WTC11 (cell line): ENCODE results near the gene GTF2I. TPM values are rescaled to one million over a fixed set of nuclear protein-coding genes. Genes with fewer than 3 reads are reported as not detected.

Experiments used
- ATAC-seq: fragments of 200-7000 bp; cut with Tn5 transposase; 2 replicates; pipeline ENCODE4 v1.10.0; 2021; ENCODE audit warnings: mild to moderate bottlenecking, moderate library complexity
- CTCF ChIA-PET: fragments of 300-600 bp; sonication (Branson Sonifier 250); formaldehyde crosslinking; loops from one replicate; lab custom pipeline; 2021; ENCODE audit warnings: antibody characterized with exemption; lab: Charles Lee
- POLR2A ChIA-PET: fragments of 350-600 bp; sonication (Branson Sonifier 250); formaldehyde crosslinking; loops from one replicate; lab custom pipeline; 2021; ENCODE audit warnings: antibody characterized with exemption; lab: Charles Lee
- DNase-seq: peaks from one replicate; pipeline ENCODE4 v3.0.0; 2021; ENCODE audit warnings: low spot score
- H3K27ac Mint-ChIP-seq: 2 replicates; pipeline ENCODE4 v1.8.0; 2021; ENCODE audit warnings: mixed read lengths
- H3K27me3 Mint-ChIP-seq: 2 replicates; pipeline ENCODE4 v1.8.0; 2021; ENCODE audit warnings: low read depth, mild to moderate bottlenecking, moderate library complexity, mixed read lengths
- H3K36me3 Mint-ChIP-seq: 2 replicates; pipeline ENCODE4 v1.8.0; 2021; ENCODE audit warnings: mixed read lengths
- H3K4me1 Mint-ChIP-seq: 2 replicates; pipeline ENCODE4 v1.8.0; 2022; ENCODE audit warnings: mixed read lengths
- H3K4me3 Mint-ChIP-seq: 2 replicates; pipeline ENCODE4 v1.8.0; 2021; ENCODE audit warnings: mild to moderate bottlenecking, moderate library complexity, mixed read lengths
- H3K9me3 Mint-ChIP-seq: 2 replicates; pipeline ENCODE4 v1.8.0; 2021; ENCODE audit warnings: mixed read lengths
- ATF1 ChIP-seq: sonication (generic); formaldehyde crosslinking; IDR thresholded peaks from 2 replicates; pipeline ENCODE4 v1.8.1; 2023; ENCODE audit warnings: mild to moderate bottlenecking, moderate library complexity, missing genetic modification reagents
- EMX1 ChIP-seq: fragments of 250-450 bp; sonication (Bioruptor Pico); IDR thresholded peaks from 2 replicates; pipeline ENCODE4 v1.8.0; 2021; ENCODE audit warnings: mild to moderate bottlenecking
- ETV6 ChIP-seq: sonication (generic); formaldehyde crosslinking; IDR thresholded peaks from 2 replicates; pipeline ENCODE4 v1.8.1; 2022; ENCODE audit warnings: mild to moderate bottlenecking, missing genetic modification reagents
- HMGA2 ChIP-seq: fragments of 250-450 bp; sonication (Bioruptor Pico); IDR thresholded peaks from 2 replicates; pipeline ENCODE4 v1.4.0; 2021; ENCODE audit warnings: mild to moderate bottlenecking, moderate library complexity
- IRF2 ChIP-seq: sonication (generic); formaldehyde crosslinking; IDR thresholded peaks from 2 replicates; pipeline ENCODE4 v1.8.0; 2022; ENCODE audit warnings: low read depth, missing genetic modification reagents, borderline replicate concordance
- MAX ChIP-seq: sonication (generic); formaldehyde crosslinking; IDR thresholded peaks from 2 replicates; pipeline ENCODE4 v1.8.0; 2022; ENCODE audit warnings: mild to moderate bottlenecking, missing genetic modification reagents
- MXD4 ChIP-seq: fragments of 250-450 bp; sonication (Bioruptor Pico); IDR thresholded peaks from 2 replicates; pipeline ENCODE4 v1.8.0; 2021; ENCODE audit warnings: mild to moderate bottlenecking, moderate library complexity, borderline replicate concordance
- NFE2L1 ChIP-seq: sonication (generic); formaldehyde crosslinking; IDR thresholded peaks from 2 replicates; pipeline ENCODE4 v1.8.1; 2023; ENCODE audit warnings: missing genetic modification reagents
- NR1H2 ChIP-seq: sonication (generic); formaldehyde crosslinking; IDR thresholded peaks from 2 replicates; pipeline ENCODE4 v1.9.0; 2021; ENCODE audit warnings: mild to moderate bottlenecking, moderate library complexity, missing genetic modification reagents
- NR2C2 ChIP-seq: sonication (generic); formaldehyde crosslinking; IDR thresholded peaks from 2 replicates; pipeline ENCODE4 v1.8.0; 2022; ENCODE audit warnings: mild to moderate bottlenecking, missing genetic modification reagents
- NR3C1 ChIP-seq: sonication (generic); formaldehyde crosslinking; conservative IDR thresholded peaks from 2 replicates; pipeline ENCODE4 v1.8.1; 2023; ENCODE audit warnings: low read depth, mild to moderate bottlenecking, missing genetic modification reagents
- OVOL2 ChIP-seq: fragments of 250-450 bp; sonication (Bioruptor Pico); IDR thresholded peaks from 2 replicates; pipeline ENCODE4 v1.9.0; 2021; ENCODE audit warnings: mild to moderate bottlenecking, borderline replicate concordance
- RELA ChIP-seq: sonication (generic); formaldehyde crosslinking; IDR thresholded peaks from 2 replicates; pipeline ENCODE4 v1.8.1; 2022; ENCODE audit warnings: missing genetic modification reagents, mild to moderate bottlenecking, borderline replicate concordance
- RORB ChIP-seq: fragments of 250-450 bp; sonication (Bioruptor Pico); IDR thresholded peaks from 2 replicates; pipeline ENCODE4 v1.9.0; 2021; ENCODE audit warnings: mild to moderate bottlenecking
- SOX15 ChIP-seq: fragments of 250-450 bp; sonication (Bioruptor Pico); IDR thresholded peaks from 2 replicates; pipeline ENCODE4 v1.9.0; 2021; ENCODE audit warnings: mild to moderate bottlenecking
- USF2 ChIP-seq: sonication (generic); formaldehyde crosslinking; IDR thresholded peaks from 2 replicates; pipeline ENCODE4 v1.8.1; 2023; ENCODE audit warnings: mild to moderate bottlenecking, missing genetic modification reagents, moderate library complexity
- ZBTB21 ChIP-seq: sonication (generic); formaldehyde crosslinking; IDR thresholded peaks from 2 replicates; pipeline ENCODE4 v1.8.1; 2023; ENCODE audit warnings: mild to moderate bottlenecking, missing genetic modification reagents, borderline replicate concordance
- ZMAT4 ChIP-seq: fragments of 250-450 bp; sonication (Bioruptor Pico); IDR thresholded peaks from 2 replicates; pipeline ENCODE4 v1.9.0; 2021; ENCODE audit warnings: mild to moderate bottlenecking
- ZNF121 ChIP-seq: sonication (generic); formaldehyde crosslinking; IDR thresholded peaks from 2 replicates; pipeline ENCODE4 v1.8.0; 2023; ENCODE audit warnings: missing genetic modification reagents
- ZNF138 ChIP-seq: sonication (generic); formaldehyde crosslinking; conservative IDR thresholded peaks from 2 replicates; pipeline ENCODE4 v1.8.1; 2022; ENCODE audit warnings: mild to moderate bottlenecking, moderate library complexity, missing genetic modification reagents
- ZNF512 ChIP-seq: sonication (generic); formaldehyde crosslinking; IDR thresholded peaks from 2 replicates; pipeline ENCODE4 v1.8.1; 2022; ENCODE audit warnings: missing genetic modification reagents, borderline replicate concordance
- ZNF671 ChIP-seq: fragments of 250-450 bp; sonication (Bioruptor Pico); IDR thresholded peaks from 2 replicates; pipeline ENCODE4 v1.8.0; 2021; ENCODE audit warnings: mild to moderate bottlenecking
- ZSCAN18 ChIP-seq: fragments of 250-450 bp; sonication (Bioruptor Pico); IDR thresholded peaks from 2 replicates; pipeline ENCODE4 v2.1.2; 2022; ENCODE audit warnings: mild to moderate bottlenecking, moderate library complexity
- total RNA-seq: library from RNA; stranded (reverse); gene quantifications from 3 replicates; pipeline ENCODE4 v1.2.3, GENCODE V29; 2021
- TF ChIP-seq, protein P1 (sequence below): sonication (generic); formaldehyde crosslinking; conservative IDR thresholded peaks from 2 replicates; pipeline ENCODE4 v1.8.1; 2023; ENCODE audit warnings: mild to moderate bottlenecking, low read depth, missing genetic modification reagents, moderate library complexity
- TF ChIP-seq, protein P2 (sequence below): sonication (generic); formaldehyde crosslinking; IDR thresholded peaks from 2 replicates; pipeline ENCODE4 v1.8.1; 2023; ENCODE audit warnings: mild to moderate bottlenecking, missing genetic modification reagents, moderate library complexity
- TF ChIP-seq, protein P3 (sequence below): fragments of 250-450 bp; sonication (Bioruptor Pico); IDR thresholded peaks from 2 replicates; pipeline ENCODE4 v1.9.0; 2021; ENCODE audit warnings: mild to moderate bottlenecking, borderline replicate concordance

The GTF2I gene
- total RNA-seq, 1 experiment from 2014 or later = 308 TPM

DNA sequence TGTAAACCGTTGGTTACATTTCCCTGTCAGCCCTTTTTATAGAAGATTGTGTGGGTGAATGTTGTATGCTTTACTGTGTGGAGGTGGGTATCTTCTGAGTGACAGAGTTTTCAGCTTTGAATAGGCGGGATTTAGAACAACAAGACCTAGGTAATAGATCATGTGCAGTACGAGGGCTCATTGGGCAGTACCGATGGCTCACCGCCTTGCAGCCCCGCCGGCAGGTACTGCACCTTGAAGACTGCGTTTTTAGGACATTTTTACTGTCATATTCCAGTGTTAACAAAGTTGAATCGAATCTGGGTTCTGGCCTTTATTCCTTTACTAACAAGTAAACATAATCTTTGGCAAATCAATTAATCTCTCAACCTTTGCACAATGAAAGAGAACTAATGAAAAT lies 60.4 kb downstream of the GTF2I start:
- H3K27ac Mint-ChIP-seq = no peak overlapping the region
- no peak for ATAC-seq
- H3K36me3 Mint-ChIP-seq = peaks cover 58% of the 10 kb centered on the region
- no peaks in the 10 kb centered on the region for H3K27me3 Mint-ChIP-seq
- H3K4me3 Mint-ChIP-seq = no peak overlapping the region
- H3K4me1 Mint-ChIP-seq = no peaks in the 10 kb centered on the region
- ChIA-PET POLR2A (no interaction called here), CTCF (no interaction called here)
- H3K9me3 Mint-ChIP-seq = peaks cover 2% of the 10 kb centered on the region
- TF ChIP-seq OVOL2 (CRISPR knock-in tag) (no peak), RORB (CRISPR knock-in tag) (no peak), NR1H2 (CRISPR knock-in tag) (no peak), NR2C2 (CRISPR knock-in tag) (no peak), ZSCAN18 (CRISPR knock-in tag) (no peak), ZNF138 (CRISPR knock-in tag) (no peak), RELA (no peak), ZNF671 (CRISPR knock-in tag) (no peak), HMGA2 (no peak)
- TF ChIP-seq, protein P1, sequence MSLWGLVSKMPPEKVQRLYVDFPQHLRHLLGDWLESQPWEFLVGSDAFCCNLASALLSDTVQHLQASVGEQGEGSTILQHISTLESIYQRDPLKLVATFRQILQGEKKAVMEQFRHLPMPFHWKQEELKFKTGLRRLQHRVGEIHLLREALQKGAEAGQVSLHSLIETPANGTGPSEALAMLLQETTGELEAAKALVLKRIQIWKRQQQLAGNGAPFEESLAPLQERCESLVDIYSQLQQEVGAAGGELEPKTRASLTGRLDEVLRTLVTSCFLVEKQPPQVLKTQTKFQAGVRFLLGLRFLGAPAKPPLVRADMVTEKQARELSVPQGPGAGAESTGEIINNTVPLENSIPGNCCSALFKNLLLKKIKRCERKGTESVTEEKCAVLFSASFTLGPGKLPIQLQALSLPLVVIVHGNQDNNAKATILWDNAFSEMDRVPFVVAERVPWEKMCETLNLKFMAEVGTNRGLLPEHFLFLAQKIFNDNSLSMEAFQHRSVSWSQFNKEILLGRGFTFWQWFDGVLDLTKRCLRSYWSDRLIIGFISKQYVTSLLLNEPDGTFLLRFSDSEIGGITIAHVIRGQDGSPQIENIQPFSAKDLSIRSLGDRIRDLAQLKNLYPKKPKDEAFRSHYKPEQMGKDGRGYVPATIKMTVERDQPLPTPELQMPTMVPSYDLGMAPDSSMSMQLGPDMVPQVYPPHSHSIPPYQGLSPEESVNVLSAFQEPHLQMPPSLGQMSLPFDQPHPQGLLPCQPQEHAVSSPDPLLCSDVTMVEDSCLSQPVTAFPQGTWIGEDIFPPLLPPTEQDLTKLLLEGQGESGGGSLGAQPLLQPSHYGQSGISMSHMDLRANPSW (CRISPR knock-in tag) = no peak
- no peak for DNase-seq

GRCh38 chr7:74718336-74718735 lies 60.8 kb downstream of the GTF2I start:
- ATAC-seq (no peak), DNase-seq (no peak)
- no peaks in the 10 kb centered on the region for H3K9me3 Mint-ChIP-seq
- no peak overlapping the region for H3K27ac Mint-ChIP-seq
- no peak overlapping the region for H3K4me3 Mint-ChIP-seq
- POLR2A ChIA-PET = no interaction called here
- H3K27me3 Mint-ChIP-seq = no peaks in the 10 kb centered on the region
- H3K4me1 Mint-ChIP-seq = no peaks in the 10 kb centered on the region
- H3K36me3 Mint-ChIP-seq = peaks cover 54% of the 10 kb centered on the region
- CTCF ChIA-PET = no interaction called here
- TF ChIP-seq IRF2 (CRISPR knock-in tag) (no peak), ETV6 (CRISPR knock-in tag) (no peak), ZMAT4 (CRISPR knock-in tag) (no peak), NFE2L1 (CRISPR knock-in tag) (no peak), MAX (CRISPR knock-in tag) (no peak), SOX15 (CRISPR knock-in tag) (no peak), ZBTB21 (CRISPR knock-in tag) (no peak), NR3C1 (CRISPR knock-in tag) (no peak), EMX1 (CRISPR knock-in tag) (no peak), ZNF512 (CRISPR knock-in tag) (no peak), MXD4 (CRISPR knock-in tag) (no peak), USF2 (CRISPR knock-in tag) (no peak), RELA (no peak), ATF1 (no peak), ZNF121 (no peak)
- TF ChIP-seq, protein P2, sequence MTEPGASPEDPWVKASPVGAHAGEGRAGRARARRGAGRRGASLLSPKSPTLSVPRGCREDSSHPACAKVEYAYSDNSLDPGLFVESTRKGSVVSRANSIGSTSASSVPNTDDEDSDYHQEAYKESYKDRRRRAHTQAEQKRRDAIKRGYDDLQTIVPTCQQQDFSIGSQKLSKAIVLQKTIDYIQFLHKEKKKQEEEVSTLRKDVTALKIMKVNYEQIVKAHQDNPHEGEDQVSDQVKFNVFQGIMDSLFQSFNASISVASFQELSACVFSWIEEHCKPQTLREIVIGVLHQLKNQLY (CRISPR knock-in tag) = no peak
- TF ChIP-seq, protein P3, sequence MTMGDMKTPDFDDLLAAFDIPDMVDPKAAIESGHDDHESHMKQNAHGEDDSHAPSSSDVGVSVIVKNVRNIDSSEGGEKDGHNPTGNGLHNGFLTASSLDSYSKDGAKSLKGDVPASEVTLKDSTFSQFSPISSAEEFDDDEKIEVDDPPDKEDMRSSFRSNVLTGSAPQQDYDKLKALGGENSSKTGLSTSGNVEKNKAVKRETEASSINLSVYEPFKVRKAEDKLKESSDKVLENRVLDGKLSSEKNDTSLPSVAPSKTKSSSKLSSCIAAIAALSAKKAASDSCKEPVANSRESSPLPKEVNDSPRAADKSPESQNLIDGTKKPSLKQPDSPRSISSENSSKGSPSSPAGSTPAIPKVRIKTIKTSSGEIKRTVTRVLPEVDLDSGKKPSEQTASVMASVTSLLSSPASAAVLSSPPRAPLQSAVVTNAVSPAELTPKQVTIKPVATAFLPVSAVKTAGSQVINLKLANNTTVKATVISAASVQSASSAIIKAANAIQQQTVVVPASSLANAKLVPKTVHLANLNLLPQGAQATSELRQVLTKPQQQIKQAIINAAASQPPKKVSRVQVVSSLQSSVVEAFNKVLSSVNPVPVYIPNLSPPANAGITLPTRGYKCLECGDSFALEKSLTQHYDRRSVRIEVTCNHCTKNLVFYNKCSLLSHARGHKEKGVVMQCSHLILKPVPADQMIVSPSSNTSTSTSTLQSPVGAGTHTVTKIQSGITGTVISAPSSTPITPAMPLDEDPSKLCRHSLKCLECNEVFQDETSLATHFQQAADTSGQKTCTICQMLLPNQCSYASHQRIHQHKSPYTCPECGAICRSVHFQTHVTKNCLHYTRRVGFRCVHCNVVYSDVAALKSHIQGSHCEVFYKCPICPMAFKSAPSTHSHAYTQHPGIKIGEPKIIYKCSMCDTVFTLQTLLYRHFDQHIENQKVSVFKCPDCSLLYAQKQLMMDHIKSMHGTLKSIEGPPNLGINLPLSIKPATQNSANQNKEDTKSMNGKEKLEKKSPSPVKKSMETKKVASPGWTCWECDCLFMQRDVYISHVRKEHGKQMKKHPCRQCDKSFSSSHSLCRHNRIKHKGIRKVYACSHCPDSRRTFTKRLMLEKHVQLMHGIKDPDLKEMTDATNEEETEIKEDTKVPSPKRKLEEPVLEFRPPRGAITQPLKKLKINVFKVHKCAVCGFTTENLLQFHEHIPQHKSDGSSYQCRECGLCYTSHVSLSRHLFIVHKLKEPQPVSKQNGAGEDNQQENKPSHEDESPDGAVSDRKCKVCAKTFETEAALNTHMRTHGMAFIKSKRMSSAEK (CRISPR knock-in tag) = no peak
